H9 (cell line): ENCODE results near the gene TOP3B. TPM values are rescaled to one million over a fixed set of nuclear protein-coding genes. Genes with fewer than 3 reads are reported as not detected.

Source experiments
- DNase-seq: peaks from one replicate; pipeline ENCODE4 v3.0.0-alpha.2; 2017
- H2AFZ ChIP-seq: one replicate; pipeline ENCODE4 v1.6.1; 2013; ENCODE audit warnings: mild to moderate bottlenecking, low read length, control low read depth, moderate library complexity
- H2AK5ac ChIP-seq: 2 replicates; pipeline ENCODE4 v1.6.1; 2013; ENCODE audit warnings: low read length, control low read depth, mixed read lengths; ENCODE audit not compliant: insufficient read length
- H2BK120ac ChIP-seq: one replicate; pipeline ENCODE4 v1.6.1; 2013; ENCODE audit warnings: low read depth, mild to moderate bottlenecking, low read length, control low read depth, inconsistent platforms; ENCODE audit not compliant: poor library complexity, severe bottlenecking
- H2BK12ac ChIP-seq: 2 replicates; pipeline ENCODE4 v1.6.1; 2013; ENCODE audit warnings: low read length, control low read depth, mixed read lengths, low read depth; ENCODE audit not compliant: insufficient read length
- H2BK15ac ChIP-seq: 2 replicates; pipeline ENCODE4 v1.6.1; 2013; ENCODE audit warnings: low read depth, low read length, control low read depth
- H2BK20ac ChIP-seq: one replicate; pipeline ENCODE4 v1.6.1; 2013; ENCODE audit warnings: low read depth, mild to moderate bottlenecking, low read length, control low read depth, inconsistent platforms; ENCODE audit not compliant: poor library complexity, severe bottlenecking
- H2BK5ac ChIP-seq: 2 replicates; pipeline ENCODE4 v1.6.1; 2013; ENCODE audit warnings: low read length, control low read depth, mixed read lengths; ENCODE audit not compliant: insufficient read length
- H3K14ac ChIP-seq: 2 replicates; pipeline ENCODE4 v1.6.1; 2013; ENCODE audit warnings: low read length, control low read depth; ENCODE audit not compliant: insufficient read depth
- H3K18ac ChIP-seq: 2 replicates; pipeline ENCODE4 v1.6.1; 2013; ENCODE audit warnings: low read depth, mild to moderate bottlenecking, mixed read lengths, low read length, control low read depth; ENCODE audit not compliant: insufficient read length
- H3K23ac ChIP-seq: 2 replicates; pipeline ENCODE4 v1.6.1; 2013; ENCODE audit warnings: low read length, control low read depth, mixed read lengths, low read depth; ENCODE audit not compliant: insufficient read length
- H3K23me2 ChIP-seq: 2 replicates; pipeline ENCODE4 v1.6.1; 2013; ENCODE audit warnings: low read depth, mild to moderate bottlenecking, mixed read lengths, low read length, control low read depth; ENCODE audit not compliant: insufficient read length, poor library complexity, severe bottlenecking
- H3K27ac ChIP-seq: 2 replicates; pipeline ENCODE4 v1.5.1; 2013; ENCODE audit warnings: low read length, control low read depth, mixed read lengths, low read depth; ENCODE audit not compliant: insufficient read length
- H3K27me3 ChIP-seq: 2 replicates; pipeline ENCODE4 v1.6.1; 2013; ENCODE audit warnings: low read length, control low read depth, inconsistent platforms; ENCODE audit not compliant: insufficient read depth
- H3K4ac ChIP-seq: 2 replicates; pipeline ENCODE4 v1.6.1; 2013; ENCODE audit warnings: low read depth, mild to moderate bottlenecking, control low read depth, inconsistent platforms, low read length, moderate library complexity
- H3K4me1 ChIP-seq: 2 replicates; pipeline ENCODE4 v1.6.1; 2013; ENCODE audit warnings: low read length, control low read depth, inconsistent platforms; ENCODE audit not compliant: insufficient read depth
- H3K4me2 ChIP-seq: 2 replicates; pipeline ENCODE4 v1.6.1; 2013; ENCODE audit warnings: low read length, control low read depth, mixed read lengths; ENCODE audit not compliant: insufficient read length, insufficient read depth
- H3K56ac ChIP-seq: 2 replicates; pipeline ENCODE4 v1.6.1; 2013; ENCODE audit warnings: low read depth, mild to moderate bottlenecking, mixed read lengths, low read length, control low read depth; ENCODE audit not compliant: insufficient read length
- H3K79me1 ChIP-seq: 2 replicates; pipeline ENCODE4 v1.6.1; 2013; ENCODE audit warnings: low read depth, mild to moderate bottlenecking, moderate library complexity, low read length, control low read depth, inconsistent platforms; ENCODE audit not compliant: insufficient read depth, poor library complexity, severe bottlenecking
- H3K79me2 ChIP-seq: 2 replicates; pipeline ENCODE4 v1.6.1; 2013; ENCODE audit warnings: low read length, control low read depth, inconsistent platforms; ENCODE audit not compliant: insufficient read depth
- H3K9ac ChIP-seq: 2 replicates; pipeline ENCODE4 v1.6.1; 2013; ENCODE audit warnings: low read length, control low read depth, mixed read lengths; ENCODE audit not compliant: insufficient read length; ENCODE audit errors: extremely low read depth
- H3K9me3 ChIP-seq: one replicate; pipeline ENCODE4 v1.6.1; 2013; ENCODE audit warnings: low read depth, low read length, inconsistent platforms; ENCODE audit not compliant: control insufficient read depth
- H3T11ph ChIP-seq: one replicate; pipeline ENCODE4 v1.6.1; 2013; ENCODE audit warnings: mild to moderate bottlenecking, low read length, control low read depth, inconsistent platforms
- H4K20me1 ChIP-seq: one replicate; pipeline ENCODE4 v1.6.1; 2013; ENCODE audit not compliant: control insufficient read depth, insufficient read length, insufficient read depth
- H4K5ac ChIP-seq: 2 replicates; pipeline ENCODE4 v1.6.1; 2013; ENCODE audit warnings: low read depth, mild to moderate bottlenecking, mixed read lengths, low read length, control low read depth; ENCODE audit not compliant: insufficient read length
- H4K8ac ChIP-seq: replicated peaks from 2 replicates; pipeline ENCODE4 v1.6.1; 2013; ENCODE audit warnings: low read length, control low read depth, mixed read lengths, low read depth; ENCODE audit not compliant: insufficient read length
- H4K91ac ChIP-seq: 2 replicates; pipeline ENCODE4 v1.6.1; 2013; ENCODE audit warnings: low read depth, mild to moderate bottlenecking, moderate library complexity, mixed read lengths, low read length, control low read depth; ENCODE audit not compliant: insufficient read length
- H3K27ac Mint-ChIP-seq, 3 experiments: 2 replicates in 2 of 3; 3 replicates in 1 of 3; pipeline ENCODE4 v1.8.0; 2020 to 2021; ENCODE audit warnings: mixed read lengths in 3 of 3, mild to moderate bottlenecking in 1 of 3, moderate library complexity in 1 of 3
- H3K27me3 Mint-ChIP-seq: 2 replicates; pipeline ENCODE4 v1.8.0; 2021; ENCODE audit warnings: low read depth, mild to moderate bottlenecking, moderate library complexity, mixed read lengths
- H3K36me3 Mint-ChIP-seq, 3 experiments: 2 replicates in 2 of 3; 3 replicates in 1 of 3; pipeline ENCODE4 v1.8.0; 2020 to 2021; ENCODE audit warnings: low read depth in 3 of 3, mixed read lengths in 3 of 3; ENCODE audit not compliant: insufficient read depth in 1 of 3
- H3K4me1 Mint-ChIP-seq, 2 experiments: 2 replicates each; pipeline ENCODE4 v1.8.0; 2020; ENCODE audit warnings: mixed read lengths in 2 of 2
- H3K4me3 Mint-ChIP-seq, 2 experiments: 2 replicates in 1 of 2; 3 replicates in 1 of 2; pipeline ENCODE4 v1.8.0; 2020 to 2021; ENCODE audit warnings: mild to moderate bottlenecking in 2 of 2, mixed read lengths in 2 of 2, moderate library complexity in 1 of 2
- H3K9me3 Mint-ChIP-seq, 2 experiments: 2 replicates in 1 of 2; 3 replicates in 1 of 2; pipeline ENCODE4 v1.8.0; 2020; ENCODE audit warnings: mild to moderate bottlenecking in 2 of 2, mixed read lengths in 2 of 2, moderate library complexity in 1 of 2
- WGBS: extraction: QIAGEN DNeasy Blood & Tissue Kit; methylation state at CpG from one replicate; pipeline ENCODE4 v1.1.7; 2013; ENCODE audit warnings: missing lambda C conversion rate, low lambda C conversion rate, mixed read lengths; ENCODE audit not compliant: insufficient read length; ENCODE audit errors: extremely low coverage; 5-methylcytosine and 5-hydroxymethylcytosine counted together
- total RNA-seq: library from RNA; stranded (reverse); gene quantifications from 2 replicates; pipeline ENCODE4 v1.2.1, GENCODE V29; 2021
- TF ChIP-seq, protein P1 (sequence below): fragments of 200-600 bp; sonication (generic); conservative IDR thresholded peaks from 3 replicates; pipeline ENCODE4 v1.8.0; 2021; ENCODE audit warnings: antibody characterized with exemption, mild to moderate bottlenecking

The TOP3B gene
- total RNA-seq, 1 experiment from 2014 or later, result 55.2 TPM

- H3K4me3 Mint-ChIP-seq, result no peak overlapping the region
- TF ChIP-seq, protein P1, sequence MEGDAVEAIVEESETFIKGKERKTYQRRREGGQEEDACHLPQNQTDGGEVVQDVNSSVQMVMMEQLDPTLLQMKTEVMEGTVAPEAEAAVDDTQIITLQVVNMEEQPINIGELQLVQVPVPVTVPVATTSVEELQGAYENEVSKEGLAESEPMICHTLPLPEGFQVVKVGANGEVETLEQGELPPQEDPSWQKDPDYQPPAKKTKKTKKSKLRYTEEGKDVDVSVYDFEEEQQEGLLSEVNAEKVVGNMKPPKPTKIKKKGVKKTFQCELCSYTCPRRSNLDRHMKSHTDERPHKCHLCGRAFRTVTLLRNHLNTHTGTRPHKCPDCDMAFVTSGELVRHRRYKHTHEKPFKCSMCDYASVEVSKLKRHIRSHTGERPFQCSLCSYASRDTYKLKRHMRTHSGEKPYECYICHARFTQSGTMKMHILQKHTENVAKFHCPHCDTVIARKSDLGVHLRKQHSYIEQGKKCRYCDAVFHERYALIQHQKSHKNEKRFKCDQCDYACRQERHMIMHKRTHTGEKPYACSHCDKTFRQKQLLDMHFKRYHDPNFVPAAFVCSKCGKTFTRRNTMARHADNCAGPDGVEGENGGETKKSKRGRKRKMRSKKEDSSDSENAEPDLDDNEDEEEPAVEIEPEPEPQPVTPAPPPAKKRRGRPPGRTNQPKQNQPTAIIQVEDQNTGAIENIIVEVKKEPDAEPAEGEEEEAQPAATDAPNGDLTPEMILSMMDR, result no peak
- no peaks in the 10 kb centered on the region for H3K9me3 Mint-ChIP-seq
- Histone ChIP-seq H3K27ac (no peak overlapping the region), H2BK15ac (no peak overlapping the region), H3K14ac (no peak overlapping the region), H3T11ph (no peak overlapping the region), H3K18ac (no peak overlapping the region), H2AK5ac (no peak overlapping the region), H4K20me1 (peaks cover 2% of the 10 kb centered on the region), H2AFZ (no peak overlapping the region), H3K9me3 (no peaks in the 10 kb centered on the region), H3K79me1 (no peaks in the 10 kb centered on the region), H3K4ac (no peak overlapping the region), H3K9ac (no peak overlapping the region), H3K79me2 (no peaks in the 10 kb centered on the region), H2BK5ac (no peak overlapping the region), H4K91ac (no peak overlapping the region), H3K4me1 (peaks cover 2% of the 10 kb centered on the region; the same call in 1 of the 2 replicates), H2BK120ac (no peak overlapping the region), H3K56ac (no peak overlapping the region), H4K5ac (no peak overlapping the region), H3K4me2 (no peak overlapping the region), H3K23me2 (no peaks in the 10 kb centered on the region), H4K8ac (no peak overlapping the region), H3K27me3 (no peaks in the 10 kb centered on the region; the same call in 1 of the 2 replicates), H2BK20ac (no peak overlapping the region), H3K23ac (no peak overlapping the region), H2BK12ac (no peak overlapping the region)
- H3K4me1 Mint-ChIP-seq, result peaks cover 10 to 20% of the 10 kb centered on the region in 2 experiments
- H3K27me3 Mint-ChIP-seq, result peaks cover 7% of the 10 kb centered on the region; the same call in 1 of the 2 replicates
- DNase-seq, result no peak
- no peak overlapping the region for H3K27ac Mint-ChIP-seq
- peaks cover 6 to 14% (median 10%) of the 10 kb centered on the region in 3 experiments for H3K36me3 Mint-ChIP-seq
- WGBS, result no CpG with 5 or more reads among the region's 7 CpGs
Measured at GRCh38 chr22:21944871-21945270, 37.7 kb downstream of the TOP3B start.
